Kidney epithelial cell (primary cell): Measurements from ENCODE around the gene PPP1R16B. TPM values are rescaled to one million over a fixed set of nuclear protein-coding genes. Genes with fewer than 3 reads are reported as not detected.

Experiments used
- DNase-seq: peaks from one replicate; pipeline ENCODE4 v3.0.0-alpha.2; 2010; ENCODE audit warnings: low read depth
- H3K27me3 ChIP-seq: 2 replicates; pipeline ENCODE4 v1.6.0; 2011; ENCODE audit warnings: low read length; ENCODE audit not compliant: control insufficient read depth, insufficient read depth
- H3K36me3 ChIP-seq: 2 replicates; pipeline ENCODE4 v1.5.1; 2011; ENCODE audit warnings: low read length; ENCODE audit not compliant: control insufficient read depth, insufficient read depth
- H3K4me3 ChIP-seq: 2 replicates; pipeline ENCODE4 v1.5.1; 2011; ENCODE audit warnings: low read depth, mild to moderate bottlenecking, control low read depth, low read length
- CTCF ChIP-seq: IDR thresholded peaks from 2 replicates; pipeline ENCODE4 v1.5.1; 2011; ENCODE audit warnings: mild to moderate bottlenecking, moderate library complexity, low read length, control low read depth, inconsistent platforms; ENCODE audit not compliant: insufficient read depth, poor library complexity, severe bottlenecking
- total RNA-seq: library from RNA; depleted of rRNA; stranded (reverse); fragments of >200 nt; gene quantifications from 2 replicates; pipeline ENCODE4 v1.2.3, GENCODE V29; 2015

The PPP1R16B gene
- total RNA-seq, 1 donor from 2014 or later = 0.13 TPM

- no peak for TF ChIP-seq CTCF
- DNase-seq = no peak
Measured at GRCh38 chr20:38880952-38881735, 75.6 kb downstream of the PPP1R16B start.

GRCh38 chr20:38881806-38882440 is 76.4 kb downstream of the PPP1R16B start:
- Histone ChIP-seq H3K4me3 (no peak overlapping the region), H3K27me3 (peaks cover 19% of the 10 kb centered on the region), H3K36me3 (no peaks in the 10 kb centered on the region)
- no peak for TF ChIP-seq CTCF
- DNase-seq = no peak

More at GRCh38 chr20:38880952-38881735, 75.6 kb downstream of the PPP1R16B start:
- peaks cover 19% of the 10 kb centered on the region for H3K27me3 ChIP-seq
- no peaks in the 10 kb centered on the region for H3K36me3 ChIP-seq
- H3K4me3 ChIP-seq = no peak overlapping the region

- DNase-seq = no peak
- H3K27me3 ChIP-seq = peaks cover 19% of the 10 kb centered on the region
- no peaks in the 10 kb centered on the region for H3K36me3 ChIP-seq
- H3K4me3 ChIP-seq = no peak overlapping the region
- TF ChIP-seq CTCF = no peak
Measured at GRCh38 chr20:38882600-38882999, 77.1 kb downstream of the PPP1R16B start.

- TF ChIP-seq CTCF = no peak
- peaks cover 19% of the 10 kb centered on the region for H3K27me3 ChIP-seq
Measured at GRCh38 chr20:38883081-38883980, 77.8 kb downstream of the PPP1R16B start.

GRCh38 chr20:38883981-38884733 is 78.7 kb downstream of the PPP1R16B start:
- no peak for TF ChIP-seq CTCF
- Histone ChIP-seq H3K36me3 (no peaks in the 10 kb centered on the region), H3K27me3 (peaks cover 19% of the 10 kb centered on the region), H3K4me3 (no peak overlapping the region)
- no peak for DNase-seq

More at GRCh38 chr20:38883081-38883980, 77.8 kb downstream of the PPP1R16B start:
- DNase-seq = no peak
- Histone ChIP-seq H3K36me3 (no peaks in the 10 kb centered on the region), H3K4me3 (no peak overlapping the region)
